Naive B cell (primary cell): ENCODE results near the gene PUS3. TPM values are rescaled to one million over a fixed set of nuclear protein-coding genes. Genes with fewer than 3 reads are reported as not detected.
"Not testable (repeated sequence)": the region's sequence is repeated elsewhere in the genome, so short reads cannot be mapped to it uniquely, and the experiment has no call there.

Experiments used
- ATAC-seq, 2 donors: fragments of 150-1000 bp; cut with Tn5 transposase; 2 replicates each; pipeline ENCODE4 v1.10.0; 2021; ENCODE audit warnings: low read depth in 2 of 2, mild to moderate bottlenecking in 2 of 2, moderate library complexity in 2 of 2
- DNase-seq: peaks from one replicate; pipeline ENCODE4 v3.0.0; 2022
- H3K27ac Mint-ChIP-seq, 6 donors: one replicate each; pipeline ENCODE4 v1.8.0; 2020 to 2022; ENCODE audit warnings: mild to moderate bottlenecking in 6 of 6, mixed read lengths in 6 of 6, moderate library complexity in 5 of 6, inconsistent platforms in 2 of 6
- H3K27me3 Mint-ChIP-seq, 3 donors: one replicate each; pipeline ENCODE4 v1.8.0; 2021 to 2022; ENCODE audit warnings: mixed read lengths in 3 of 3, mild to moderate bottlenecking in 1 of 3
- H3K36me3 Mint-ChIP-seq, 2 donors: one replicate each; pipeline ENCODE4 v1.8.0; 2020 to 2022; ENCODE audit warnings: mixed read lengths in 2 of 2, inconsistent platforms in 1 of 2, mild to moderate bottlenecking in 1 of 2
- H3K4me1 Mint-ChIP-seq, 3 donors: one replicate each; pipeline ENCODE4 v1.8.0; 2020 to 2022; ENCODE audit warnings: mixed read lengths in 3 of 3, inconsistent platforms in 1 of 3, mild to moderate bottlenecking in 1 of 3, moderate library complexity in 1 of 3
- H3K4me3 Mint-ChIP-seq, 8 donors: one replicate each; pipeline ENCODE4 v1.8.0; 2020 to 2022; ENCODE audit warnings: mild to moderate bottlenecking in 8 of 8, mixed read lengths in 8 of 8, moderate library complexity in 8 of 8, inconsistent platforms in 2 of 8
- H3K9me3 Mint-ChIP-seq, 7 donors: one replicate each; pipeline ENCODE4 v1.8.0; 2020 to 2022; ENCODE audit warnings: mixed read lengths in 7 of 7, mild to moderate bottlenecking in 5 of 7, inconsistent platforms in 2 of 7, moderate library complexity in 1 of 7
- polyA plus RNA-seq, 6 donors: library from polyadenylated mRNA; unstranded; fragments of 300-500 nt; fragmentation: Illumina TruSeq; gene quantifications; one replicate each; pipeline ENCODE4 v1.2.3, GENCODE V29; 2021; ENCODE audit warnings: low read depth in 6 of 6

Gene PUS3
- polyA plus RNA-seq, 6 donors from 2014 or later, result 6.2 to 12.1 (median 7.9) TPM

DNA sequence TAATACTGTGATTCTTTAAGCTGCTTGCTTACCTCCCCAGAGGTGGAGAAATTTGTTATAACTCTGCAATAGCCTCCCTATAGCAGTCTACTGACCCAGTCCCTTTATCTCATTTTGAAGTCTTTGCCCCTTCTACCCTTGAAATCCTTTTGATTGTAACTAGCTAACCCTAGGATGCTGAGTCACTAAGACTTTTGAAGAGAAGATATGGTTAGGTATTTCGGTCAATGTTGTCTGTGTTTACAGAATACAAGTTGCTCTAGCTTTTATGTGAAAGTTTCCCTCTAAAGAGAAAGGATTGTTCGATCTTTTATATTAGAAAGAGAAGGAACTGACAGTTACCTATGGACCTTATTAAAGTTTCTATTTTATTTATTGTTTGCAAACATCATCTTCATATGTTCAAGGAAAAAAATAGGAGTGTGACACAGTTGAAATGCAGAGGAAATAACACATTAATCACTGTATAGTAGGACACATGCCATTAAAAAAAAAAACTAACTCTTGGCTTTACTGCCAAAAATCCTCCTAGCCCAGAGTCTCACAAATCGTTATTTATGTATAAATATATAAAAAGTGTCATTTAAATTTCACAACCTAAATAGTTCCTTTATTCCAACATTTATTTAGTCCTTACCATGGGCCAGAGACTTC is 12.4 kb downstream of the PUS3 start:
- H3K27me3 Mint-ChIP-seq, result no peaks in the 10 kb centered on the region
- peak overlapping the region in 3 of 8 donors; percentile 4 to 92 (median 19) for H3K4me3 Mint-ChIP-seq
- H3K4me1 Mint-ChIP-seq, result peaks cover 6 to 35% (median 33%) of the 10 kb centered on the region in 3 donors
- no peak for DNase-seq
- no peak for ATAC-seq
- peaks cover 7 to 17% of the 10 kb centered on the region in 2 donors for H3K36me3 Mint-ChIP-seq
- peak overlapping the region in 2 of 6 donors; percentile 7 to 63 for H3K27ac Mint-ChIP-seq
- H3K9me3 Mint-ChIP-seq, result peaks cover 0 to 4% (median 0%) of the 10 kb centered on the region in 7 donors

DNA sequence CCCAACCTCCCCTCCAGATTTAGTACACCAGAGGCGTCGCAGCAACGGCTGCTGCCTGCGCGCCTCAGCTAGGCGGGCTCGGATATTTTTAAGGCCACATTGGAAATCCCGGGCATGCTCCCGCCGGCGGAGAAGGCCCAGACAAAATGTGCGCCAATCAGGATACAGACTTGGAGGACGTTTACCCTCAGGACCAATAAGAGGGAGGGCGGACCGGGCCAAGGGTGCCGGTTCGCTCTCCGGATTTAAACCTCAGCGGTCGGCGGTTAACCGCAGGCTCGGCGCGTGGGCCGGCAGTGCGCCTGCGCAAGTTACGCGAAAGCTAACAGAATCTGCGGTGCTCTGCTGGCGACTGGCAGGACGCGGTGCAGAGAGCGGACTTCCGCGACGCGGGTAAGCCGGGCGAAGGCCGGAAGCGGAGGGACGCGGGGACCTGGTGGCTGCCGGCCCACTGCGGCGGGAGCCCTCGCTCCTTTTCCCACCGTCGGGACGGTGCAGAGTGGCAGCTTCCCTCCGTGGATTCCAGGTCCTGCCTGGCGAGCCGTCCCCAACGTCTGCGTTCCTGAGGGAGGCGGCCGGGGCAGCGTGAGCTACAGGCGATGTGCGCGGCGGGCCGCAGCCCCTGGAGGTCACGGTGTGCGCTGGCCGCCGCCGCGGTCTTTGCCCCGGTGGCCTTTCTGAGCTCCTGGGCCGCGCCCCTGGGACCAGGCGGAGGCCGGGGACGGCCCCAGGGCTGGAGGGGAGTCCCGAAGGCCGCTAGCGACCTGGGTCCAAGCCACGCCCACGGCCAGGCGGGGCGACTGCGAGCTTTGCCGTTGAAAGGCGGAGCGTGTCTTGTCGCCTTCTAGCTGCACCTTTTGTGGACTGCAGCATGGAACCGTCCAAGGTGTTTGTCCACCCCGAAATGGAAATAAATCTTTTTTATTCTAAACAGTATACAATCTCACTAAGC is 15.4 kb downstream of the PUS3 start, which contains the start of gene HYLS1:
Gene HYLS1, plus strand, starts transcription at position 296 of the 952 bp plus-strand sequence. CDS start 11,701 bp downstream, outside the sequence.
- Mint-ChIP-seq H3K9me3 (peaks cover 0 to 4% (median 0%) of the 10 kb centered on the region in 7 donors), H3K36me3 (no peaks in the 10 kb centered on the region), H3K4me1 (peaks cover 6 to 35% (median 29%) of the 10 kb centered on the region in 3 donors), H3K27me3 (no peaks in the 10 kb centered on the region), H3K4me3 (peak within 1 kb of the TSS; percentile 92 to 97 (median 95)), H3K27ac (peak within 1 kb of the TSS; percentile 96 to 99 (median 99))
- peak; percentile 86 to 88 for ATAC-seq
- DNase-seq, result peak; percentile 99

DNA sequence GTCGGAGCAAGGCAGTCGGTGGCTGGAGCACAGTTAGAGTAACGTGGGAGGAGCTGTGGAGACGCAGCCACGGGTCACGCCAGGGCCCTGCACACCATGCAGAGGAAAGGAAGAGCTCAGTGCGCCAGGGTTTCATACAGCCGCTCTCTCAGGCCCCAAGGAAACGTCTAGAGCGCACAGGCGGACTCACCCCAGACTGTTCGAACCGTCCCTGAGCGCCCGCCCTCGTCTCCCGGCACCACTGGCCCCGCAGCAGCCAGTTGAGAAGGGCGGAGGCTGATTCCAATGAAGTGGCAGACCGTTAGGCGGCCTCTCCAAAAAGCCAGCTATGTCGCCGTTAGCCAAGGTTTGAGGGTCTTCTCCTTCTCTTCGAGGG is 16.0 kb downstream of the PUS3 start:
- no peaks in the 10 kb centered on the region for H3K27me3 Mint-ChIP-seq
- ATAC-seq, result peak; percentile 8 to 15
- peak overlapping the region; percentile 96 to 99 (median 99) for H3K27ac Mint-ChIP-seq
- H3K9me3 Mint-ChIP-seq, result peaks cover 0 to 4% (median 0%) of the 10 kb centered on the region in 7 donors
- no peaks in the 10 kb centered on the region for H3K36me3 Mint-ChIP-seq
- H3K4me3 Mint-ChIP-seq, result peak overlapping the region; percentile 92 to 97 (median 95)
- H3K4me1 Mint-ChIP-seq, result peaks cover 6 to 33% (median 24%) of the 10 kb centered on the region in 3 donors
- no peak for DNase-seq

DNA sequence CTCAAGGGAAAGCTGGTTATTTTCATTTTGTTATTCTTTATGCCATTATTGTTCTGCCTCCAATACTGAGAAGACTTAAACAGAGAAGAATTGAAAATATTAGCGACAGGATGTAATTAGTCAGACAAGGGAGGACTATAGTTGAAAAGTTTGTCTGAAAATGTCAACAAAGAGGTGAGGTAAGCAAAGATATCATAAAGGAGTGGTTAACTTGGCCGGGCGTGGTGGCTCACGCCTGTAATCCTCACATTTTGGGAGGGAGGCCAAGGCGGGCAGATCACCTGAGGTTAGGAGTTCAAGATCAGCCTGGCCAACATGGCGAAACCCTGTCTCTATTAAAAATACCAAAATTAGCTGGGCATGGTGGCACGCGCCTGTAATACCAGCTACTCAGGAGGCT is 19.6 kb downstream of the PUS3 start:
- Mint-ChIP-seq H3K27me3 (peaks cover 0 to 8% (median 6%) of the 10 kb centered on the region in 3 donors), H3K4me1 (peaks cover 0 to 16% (median 15%) of the 10 kb centered on the region in 3 donors), H3K4me3 (peak overlapping the region in 1 of 8 donors; percentile 50), H3K36me3 (no peaks in the 10 kb centered on the region), H3K9me3 (peaks cover 0 to 4% (median 0%) of the 10 kb centered on the region in 7 donors), H3K27ac (no peak overlapping the region)
- ATAC-seq, result no peak
- DNase-seq, result no peak

DNA sequence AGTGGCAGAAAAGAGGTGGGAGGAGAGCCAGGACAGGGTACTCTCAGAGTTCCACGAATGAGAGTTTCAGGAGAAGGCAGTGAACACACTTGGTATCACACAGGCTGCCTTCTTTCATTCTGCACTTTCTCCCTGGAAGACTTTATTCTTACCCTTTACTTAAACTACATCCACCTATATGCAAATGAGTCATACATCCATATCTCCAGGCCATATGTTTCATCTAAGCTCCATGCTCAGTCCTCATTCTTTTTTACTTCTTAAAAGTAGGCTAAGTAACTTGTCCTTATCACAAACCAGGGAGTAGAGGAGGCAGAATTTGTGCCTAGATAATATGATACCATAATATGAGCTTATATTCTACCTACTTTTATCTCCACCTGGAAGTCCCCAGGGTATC is 21.7 kb downstream of the PUS3 start:
- Mint-ChIP-seq H3K36me3 (no peaks in the 10 kb centered on the region), H3K4me1 (peaks cover 0 to under 1% (median 0%) of the 10 kb centered on the region in 3 donors), H3K27me3 (peaks cover 0 to 8% (median 6%) of the 10 kb centered on the region in 3 donors), H3K9me3 (no peaks in the 10 kb centered on the region), H3K27ac (no peak overlapping the region), H3K4me3 (no peak overlapping the region)
- no peak for ATAC-seq
- DNase-seq, result no peak

DNA sequence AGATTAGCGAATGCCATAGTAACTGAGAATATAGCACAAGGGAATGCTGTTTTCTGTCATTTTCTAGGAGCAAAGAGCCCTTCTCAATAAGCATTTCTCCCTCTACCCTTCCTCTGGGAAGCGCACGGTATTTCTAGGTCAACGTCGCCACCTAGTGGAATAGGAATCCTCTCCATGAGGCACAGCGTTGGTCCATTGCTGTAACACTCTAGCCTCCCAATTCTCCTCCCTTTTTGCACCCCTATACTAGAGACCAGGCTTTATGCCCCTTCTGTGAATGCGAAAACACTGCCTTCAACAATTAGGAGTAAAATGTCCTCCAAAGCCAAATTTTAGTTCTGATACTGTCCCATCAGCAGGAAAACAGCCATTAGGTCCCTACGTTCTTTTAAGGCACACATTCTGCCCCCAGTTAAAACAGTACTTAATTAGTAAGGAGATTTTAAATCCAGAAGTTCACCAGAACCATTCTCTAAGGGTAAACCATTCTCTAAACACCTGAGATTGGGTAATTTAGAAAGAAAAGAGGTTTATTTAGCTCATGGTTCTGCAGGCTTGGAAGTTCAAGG is 28.4 kb downstream of the PUS3 start:
- H3K27ac Mint-ChIP-seq, result no peak overlapping the region
- peaks cover 6 to 21% (median 17%) of the 10 kb centered on the region in 7 donors for H3K9me3 Mint-ChIP-seq
- peak; percentile 22 for DNase-seq
- H3K27me3 Mint-ChIP-seq, result no peaks in the 10 kb centered on the region
- H3K36me3 Mint-ChIP-seq, result peaks cover 6 to 17% of the 10 kb centered on the region in 2 donors
- H3K4me1 Mint-ChIP-seq, result peaks cover 7 to 14% (median 9%) of the 10 kb centered on the region in 3 donors
- ATAC-seq, result peak; percentile 43 to 73
- H3K4me3 Mint-ChIP-seq, result no peak overlapping the region

DNA sequence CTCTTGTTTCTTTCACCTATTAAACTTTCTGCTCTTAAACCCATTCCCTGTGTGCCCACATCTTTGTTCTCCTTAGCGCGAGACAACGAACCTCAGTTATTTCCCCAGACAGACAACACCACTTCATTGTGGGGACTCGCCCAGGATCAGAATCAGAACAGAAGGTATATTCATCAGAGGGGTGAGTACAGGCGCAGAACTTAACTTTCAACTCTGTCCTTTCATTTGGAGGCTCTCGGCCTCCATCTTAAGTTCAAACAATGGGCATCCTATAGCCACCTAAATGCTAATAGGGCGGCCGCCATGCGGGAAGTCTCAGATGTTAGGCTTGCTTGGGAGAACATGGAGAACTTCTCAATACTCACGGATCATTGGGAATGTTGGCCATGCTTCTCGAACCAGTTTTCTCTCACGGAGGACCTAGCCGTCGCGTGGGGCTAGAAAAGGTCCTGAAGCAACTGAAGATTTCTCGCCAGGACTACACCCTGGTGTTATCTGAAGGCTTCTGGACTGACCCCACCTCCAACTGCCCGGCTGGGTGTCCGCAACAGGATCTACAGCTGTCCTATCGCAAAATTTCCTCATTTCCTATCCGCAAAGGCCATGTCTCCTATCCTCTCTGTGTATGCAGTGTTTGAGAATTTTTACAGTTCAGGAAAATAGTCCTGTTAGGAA is 29.0 kb downstream of the PUS3 start:
- no peak overlapping the region for H3K27ac Mint-ChIP-seq
- ATAC-seq, result no peak
- H3K27me3 Mint-ChIP-seq, result no peaks in the 10 kb centered on the region
- H3K36me3 Mint-ChIP-seq, result peaks cover 6 to 17% of the 10 kb centered on the region in 2 donors
- peaks cover 6 to 21% (median 17%) of the 10 kb centered on the region in 7 donors for H3K9me3 Mint-ChIP-seq
- peaks cover 7 to 14% (median 9%) of the 10 kb centered on the region in 3 donors for H3K4me1 Mint-ChIP-seq
- no peak for DNase-seq
- H3K4me3 Mint-ChIP-seq, result no peak overlapping the region

DNA sequence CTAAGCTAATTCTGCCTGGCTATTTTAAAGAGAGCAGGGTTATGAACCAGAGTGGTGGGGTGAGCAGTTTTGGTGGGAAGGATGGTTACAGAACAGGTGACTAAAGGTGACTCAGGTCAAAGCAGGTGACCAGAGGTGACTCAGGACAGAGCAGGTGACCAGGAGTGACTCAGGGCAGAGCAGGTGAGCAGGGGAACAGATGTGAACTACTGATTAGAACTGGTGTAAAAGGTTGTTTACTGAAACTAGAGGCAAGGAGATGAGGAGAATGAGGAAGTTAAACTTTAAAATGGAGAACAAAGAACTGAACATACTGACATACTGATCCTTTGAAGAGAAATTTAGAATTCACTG is 30.9 kb downstream of the PUS3 start:
- no peak overlapping the region for H3K4me3 Mint-ChIP-seq
- no peaks in the 10 kb centered on the region for H3K27me3 Mint-ChIP-seq
- ATAC-seq (peak; percentile 14 to 23), DNase-seq (no peak)
- H3K9me3 Mint-ChIP-seq, result peaks cover 6 to 21% (median 17%) of the 10 kb centered on the region in 7 donors
- peak overlapping the region in 4 of 6 donors; percentile 12 to 94 (median 56) for H3K27ac Mint-ChIP-seq
- peaks cover 6 to 17% of the 10 kb centered on the region in 2 donors for H3K36me3 Mint-ChIP-seq
- H3K4me1 Mint-ChIP-seq, result peaks cover 7 to 14% (median 9%) of the 10 kb centered on the region in 3 donors

DNA sequence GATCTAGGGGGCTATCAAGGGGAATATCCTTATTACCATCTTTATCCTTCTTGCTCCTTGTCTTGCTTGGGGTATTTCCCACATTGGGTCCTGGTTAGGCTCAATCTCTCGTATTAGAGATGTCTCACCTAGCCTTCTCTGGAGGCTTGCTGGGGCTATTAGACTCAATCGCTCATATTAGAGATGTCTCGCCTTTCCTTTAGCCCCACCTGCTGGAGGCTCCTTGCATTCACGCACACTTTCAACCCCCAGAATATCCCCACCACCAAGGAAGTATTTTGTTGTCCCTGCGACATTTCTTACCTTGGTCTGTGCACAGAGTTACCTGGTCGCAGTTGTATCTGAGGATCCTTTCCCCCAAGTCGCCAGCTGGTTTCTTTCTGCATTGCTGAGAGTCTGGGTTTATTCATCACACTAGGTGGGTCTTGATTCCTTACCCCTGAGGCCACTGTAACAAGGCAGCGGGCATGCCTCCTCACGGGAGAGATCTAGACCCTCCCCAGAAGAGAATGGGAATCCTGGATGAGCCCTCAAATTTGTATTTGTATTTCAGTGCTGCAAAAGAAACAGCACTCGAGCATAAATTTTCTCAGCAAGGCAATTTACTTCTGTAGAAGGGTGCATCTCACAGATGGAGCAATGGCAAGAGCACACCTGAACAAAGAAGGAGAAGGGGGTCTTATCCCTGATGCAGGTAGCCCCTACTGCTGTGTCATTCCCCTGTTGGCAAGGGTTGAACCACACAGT is 31.4 kb downstream of the PUS3 start:
- no peak for ATAC-seq
- peaks cover 6 to 21% (median 17%) of the 10 kb centered on the region in 7 donors for H3K9me3 Mint-ChIP-seq
- H3K27me3 Mint-ChIP-seq, result no peaks in the 10 kb centered on the region
- peaks cover 6 to 17% of the 10 kb centered on the region in 2 donors for H3K36me3 Mint-ChIP-seq
- peaks cover 7 to 14% (median 9%) of the 10 kb centered on the region in 3 donors for H3K4me1 Mint-ChIP-seq
- H3K27ac Mint-ChIP-seq, result peak overlapping the region in 3 of 6 donors; percentile 33 to 94 (median 45)
- H3K4me3 Mint-ChIP-seq, result no peak overlapping the region
- no peak for DNase-seq

DNA sequence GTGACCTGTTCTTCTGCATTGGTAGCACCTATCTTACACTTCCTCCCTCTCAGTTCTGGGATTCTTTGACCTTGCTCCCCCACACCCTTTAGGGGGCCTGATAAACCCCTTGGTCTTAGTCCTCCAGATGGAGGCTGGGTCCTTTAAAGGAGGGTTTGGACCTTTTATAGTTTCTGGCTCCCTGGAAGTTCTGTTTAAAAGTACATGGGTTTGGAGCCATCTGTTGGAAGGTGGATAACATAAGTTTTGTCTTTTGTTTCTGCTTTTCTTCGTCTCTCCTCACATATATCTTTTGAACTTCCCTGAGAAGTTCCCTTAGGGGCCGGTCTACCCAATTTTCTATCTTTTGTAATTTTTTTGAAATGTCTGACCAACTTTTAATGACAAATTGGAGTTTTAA is 33.5 kb downstream of the PUS3 start:
- ATAC-seq (no peak), DNase-seq (no peak)
- H3K27me3 Mint-ChIP-seq, result no peaks in the 10 kb centered on the region
- H3K4me1 Mint-ChIP-seq, result peaks cover 7 to 14% (median 9%) of the 10 kb centered on the region in 3 donors
- H3K4me3 Mint-ChIP-seq, result no peak overlapping the region
- peaks cover 6 to 17% of the 10 kb centered on the region in 2 donors for H3K36me3 Mint-ChIP-seq
- H3K9me3 Mint-ChIP-seq, result peaks cover 6 to 26% (median 21%) of the 10 kb centered on the region in 7 donors
- H3K27ac Mint-ChIP-seq, result peak overlapping the region in 1 of 6 donors; percentile 78

DNA sequence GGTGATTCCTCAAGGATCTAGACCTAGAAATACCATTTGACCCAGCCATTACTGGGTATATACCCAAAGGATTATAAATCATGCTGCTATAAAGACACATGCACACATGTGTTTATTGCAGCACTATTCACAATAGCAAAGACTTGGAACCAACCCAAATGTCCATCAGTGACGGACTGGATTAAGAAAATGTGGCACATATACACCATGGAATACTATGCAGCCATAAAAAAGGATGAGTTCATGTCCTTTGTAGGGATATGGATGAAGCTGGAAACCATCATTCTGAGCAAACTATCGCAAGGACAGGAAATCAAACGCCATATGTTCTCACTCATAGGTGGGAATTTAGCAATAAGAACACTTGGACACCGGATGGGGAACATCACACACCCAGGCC is 37.7 kb downstream of the PUS3 start:
- peaks cover 0 to 16% (median 3%) of the 10 kb centered on the region in 7 donors for H3K9me3 Mint-ChIP-seq
- DNase-seq, H3K4me3 Mint-ChIP-seq, H3K27me3 Mint-ChIP-seq, H3K4me1 Mint-ChIP-seq, H3K27ac Mint-ChIP-seq, H3K36me3 Mint-ChIP-seq, ATAC-seq: not testable (repeated sequence)

DNA sequence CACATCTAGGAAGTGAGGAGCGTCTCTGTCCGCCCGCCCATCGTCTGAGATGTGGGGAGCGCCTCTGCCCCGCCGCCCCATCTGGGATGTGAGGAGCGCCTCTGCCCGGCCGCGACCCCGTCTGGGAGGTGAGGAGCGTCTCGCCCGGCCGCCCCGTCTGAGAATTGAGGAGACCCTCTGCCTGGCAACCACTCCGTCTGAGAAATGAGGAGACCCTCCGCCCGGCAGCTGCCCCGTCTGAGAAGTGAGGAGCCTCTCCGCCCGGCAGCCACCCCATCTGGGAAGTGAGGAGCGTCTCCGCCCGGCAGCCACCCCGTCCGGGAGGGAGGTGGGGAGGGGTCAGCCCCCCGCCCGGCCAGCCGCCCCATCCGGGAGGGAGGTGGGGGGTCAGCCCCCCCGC is 40.2 kb downstream of the PUS3 start:
- not testable (repeated sequence) for ATAC-seq, H3K4me3 Mint-ChIP-seq, H3K27ac Mint-ChIP-seq, DNase-seq, H3K4me1 Mint-ChIP-seq, H3K27me3 Mint-ChIP-seq
- peaks cover 4 to 34% (median 19%) of the 10 kb centered on the region in 7 donors for H3K9me3 Mint-ChIP-seq
- peaks cover 0 to 14% of the 10 kb centered on the region in 2 donors for H3K36me3 Mint-ChIP-seq
